Natural killer cell (primary cell): ENCODE data around the gene ASTN2. TPM values are rescaled to one million over a fixed set of nuclear protein-coding genes. Genes with fewer than 3 reads are reported as not detected.
"Not testable (repeated sequence)": the region's sequence is repeated elsewhere in the genome, so short reads cannot be mapped to it uniquely, and the experiment has no call there.

Experiments used
- ATAC-seq, 3 donors: fragments of 150-1000 bp in 2 of 3; fragments of 200-7000 bp in 1 of 3; cut with Tn5 transposase; 1 replicate in 1 of 3; 2 replicates in 2 of 3; pipeline ENCODE4 v1.10.0; 2021; ENCODE audit warnings: mild to moderate bottlenecking in 2 of 3, moderate library complexity in 2 of 3
- DNase-seq, 2 donors: peaks; one replicate each; pipeline versions ENCODE4 v3.0.0 to v3.0.0-alpha.2; 2013 to 2021; ENCODE audit warnings: mixed read lengths in 1 of 2
- H3K27ac ChIP-seq: one replicate; pipeline ENCODE4 v1.5.1; 2013; ENCODE audit warnings: mild to moderate bottlenecking, low read length
- H3K27me3 ChIP-seq: one replicate; pipeline ENCODE4 v1.6.1; 2013; ENCODE audit warnings: low read length; ENCODE audit not compliant: control insufficient read depth, insufficient read depth
- H3K36me3 ChIP-seq: one replicate; pipeline ENCODE4 v1.6.1; 2013; ENCODE audit warnings: low read length; ENCODE audit not compliant: control insufficient read depth, insufficient read depth
- H3K4me1 ChIP-seq: one replicate; pipeline ENCODE4 v1.6.1; 2013; ENCODE audit warnings: low read length; ENCODE audit not compliant: control insufficient read depth, insufficient read depth
- H3K4me3 ChIP-seq: one replicate; pipeline ENCODE4 v1.5.1; 2013; ENCODE audit warnings: low read length
- H3K9me3 ChIP-seq: one replicate; pipeline ENCODE4 v1.6.1; 2013; ENCODE audit warnings: low read length; ENCODE audit not compliant: control insufficient read depth, insufficient read depth
- H3K27ac Mint-ChIP-seq, 2 donors: one replicate each; pipeline ENCODE4 v1.8.0; 2022; ENCODE audit warnings: mild to moderate bottlenecking in 2 of 2, mixed read lengths in 2 of 2, moderate library complexity in 1 of 2
- H3K27me3 Mint-ChIP-seq, 2 donors: one replicate each; pipeline ENCODE4 v1.8.0; 2022; ENCODE audit warnings: low read depth in 2 of 2, mixed read lengths in 2 of 2
- H3K36me3 Mint-ChIP-seq: one replicate; pipeline ENCODE4 v1.8.0; 2022; ENCODE audit warnings: mixed read lengths
- H3K4me1 Mint-ChIP-seq, 2 donors: one replicate each; pipeline ENCODE4 v1.8.0; 2022; ENCODE audit warnings: mixed read lengths in 2 of 2
- H3K4me3 Mint-ChIP-seq: one replicate; pipeline ENCODE4 v1.8.0; 2022; ENCODE audit warnings: mild to moderate bottlenecking, moderate library complexity, mixed read lengths
- H3K9me3 Mint-ChIP-seq, 2 donors: one replicate each; pipeline ENCODE4 v1.8.0; 2022; ENCODE audit warnings: mixed read lengths in 2 of 2
- CTCF ChIP-seq: fragments of 200-600 bp; IDR thresholded peaks from one replicate; pipeline ENCODE4 v1.8.0; 2022; ENCODE audit warnings: antibody characterized with exemption
- WGBS: methylation state at CpG from one replicate; pipeline ENCODE4 v1.1.7; 2013; ENCODE audit warnings: missing lambda C conversion rate; ENCODE audit not compliant: insufficient coverage; 5-methylcytosine and 5-hydroxymethylcytosine counted together
- intact Hi-C: fragments of 100-400 bp; cut with micrococcal nuclease; formaldehyde crosslinking; loops from one replicate; pipeline ENCODE4 v1.14.2; 2022
- total RNA-seq, 4 donors: library from RNA; stranded (reverse); fragments of 120-200 nt in 1 of 4; gene quantifications; one replicate each; pipeline versions ENCODE4 v1.2.3 to v1.2.4, GENCODE V29; 2013 to 2022

The ASTN2 gene
- total RNA-seq, 3 donors from 2014 or later (not counting 1 experiment from before 2014, with no cell fraction given): 3.0 to 3.5 (median 3.2) TPM

- Histone ChIP-seq H3K4me3 (no peak overlapping the region), H3K9me3 (no peaks in the 10 kb centered on the region), H3K27ac (no peak overlapping the region), H3K36me3 (no peaks in the 10 kb centered on the region), H3K27me3 (no peaks in the 10 kb centered on the region), H3K4me1 (no peaks in the 10 kb centered on the region)
- intact Hi-C loops: no loop called here
- WGBS: 66% methylated on average over 11 of the region's 11 CpGs
- DNase-seq (no peak), ATAC-seq (no peak)
- H3K4me3 Mint-ChIP-seq: no peak overlapping the region
- H3K27ac Mint-ChIP-seq: no peak overlapping the region
- H3K9me3 Mint-ChIP-seq: peaks cover 0 to 8% of the 10 kb centered on the region in 2 donors
- no peaks in the 10 kb centered on the region for H3K36me3 Mint-ChIP-seq
- no peak for TF ChIP-seq CTCF
- no peaks in the 10 kb centered on the region for H3K4me1 Mint-ChIP-seq
- no peaks in the 10 kb centered on the region for H3K27me3 Mint-ChIP-seq
Measured at GRCh38 chr9:117073539-117074341, 341.1 kb downstream of the ASTN2 start.

GRCh38 chr9:117073071-117073470 lies 341.8 kb downstream of the ASTN2 start:
- Mint-ChIP-seq H3K27ac (no peak overlapping the region), H3K4me1 (no peaks in the 10 kb centered on the region), H3K9me3 (peaks cover 0 to 8% of the 10 kb centered on the region in 2 donors), H3K4me3 (no peak overlapping the region), H3K36me3 (no peaks in the 10 kb centered on the region), H3K27me3 (no peaks in the 10 kb centered on the region)
- H3K4me1 ChIP-seq: no peaks in the 10 kb centered on the region
- WGBS: 92% methylated on average over 4 of the region's 4 CpGs
- H3K4me3 ChIP-seq: no peak overlapping the region
- intact Hi-C loops: no loop called here
- ATAC-seq (no peak), DNase-seq (no peak)
- no peak for TF ChIP-seq CTCF
- no peaks in the 10 kb centered on the region for H3K36me3 ChIP-seq
- no peaks in the 10 kb centered on the region for H3K9me3 ChIP-seq
- H3K27ac ChIP-seq: no peak overlapping the region
- no peaks in the 10 kb centered on the region for H3K27me3 ChIP-seq

GRCh38 chr9:117072216-117072615 lies 342.6 kb downstream of the ASTN2 start:
- Mint-ChIP-seq H3K27me3 (no peaks in the 10 kb centered on the region), H3K4me1 (no peaks in the 10 kb centered on the region), H3K9me3 (peaks cover 0 to 8% of the 10 kb centered on the region in 2 donors), H3K36me3 (no peaks in the 10 kb centered on the region), H3K27ac (no peak overlapping the region), H3K4me3 (no peak overlapping the region)
- Histone ChIP-seq H3K4me1 (no peaks in the 10 kb centered on the region), H3K27ac (no peak overlapping the region), H3K36me3 (no peaks in the 10 kb centered on the region), H3K27me3 (no peaks in the 10 kb centered on the region), H3K9me3 (no peaks in the 10 kb centered on the region), H3K4me3 (no peak overlapping the region)
- DNase-seq (no peak), ATAC-seq (no peak)
- no peak for TF ChIP-seq CTCF
- 82% methylated on average over 3 of the region's 3 CpGs for WGBS
- intact Hi-C loops: no loop called here

- H3K4me3 ChIP-seq, H3K36me3 Mint-ChIP-seq: not testable (repeated sequence)
Measured at GRCh38 chr9:117071673-117072207, 343.1 kb downstream of the ASTN2 start.

More at GRCh38 chr9:117071673-117072207, 343.1 kb downstream of the ASTN2 start:
- DNase-seq, H3K27me3 Mint-ChIP-seq, H3K4me3 Mint-ChIP-seq, H3K9me3 ChIP-seq, H3K4me1 ChIP-seq, H3K4me1 Mint-ChIP-seq, H3K27me3 ChIP-seq, ATAC-seq, intact Hi-C loops, H3K9me3 Mint-ChIP-seq, H3K36me3 ChIP-seq, H3K27ac Mint-ChIP-seq, H3K27ac ChIP-seq: not testable (repeated sequence)
- 89% methylated on average over 24 of the region's 24 CpGs for WGBS
